B cell (primary cell): ENCODE data around the gene CLCN2.

ENCODE experiments used
- CTCF ChIP-seq: fragments of 200-600 bp; IDR thresholded peaks from one replicate; pipeline ENCODE4 v1.8.0; 2022; ENCODE audit warnings: antibody characterized with exemption, mild to moderate bottlenecking
- EZH2 ChIP-seq: IDR thresholded peaks from 2 replicates; pipeline ENCODE4 v1.6.1; 2012; ENCODE audit warnings: borderline replicate concordance, low read depth, mild to moderate bottlenecking, moderate library complexity, low read length; ENCODE audit not compliant: insufficient read depth, poor library complexity, severe bottlenecking

GRCh38 chr3:184384856-184385422 lies 23.5 kb upstream of the CLCN2 start:
- no peak for TF ChIP-seq CTCF
- TF ChIP-seq EZH2 = no peak
